ENCODE measurements around the gene SLC6A6. TPM values are rescaled to one million over a fixed set of nuclear protein-coding genes. Genes with fewer than 3 reads are reported as not detected.

Gene SLC6A6
- total and polyA plus RNA-seq, 10 of the 15 experiments (the other 5 are each of a cell fraction or from before 2014, with no cell fraction given) = 5.6 to 47.0 (median 20.2) TPM

DNA sequence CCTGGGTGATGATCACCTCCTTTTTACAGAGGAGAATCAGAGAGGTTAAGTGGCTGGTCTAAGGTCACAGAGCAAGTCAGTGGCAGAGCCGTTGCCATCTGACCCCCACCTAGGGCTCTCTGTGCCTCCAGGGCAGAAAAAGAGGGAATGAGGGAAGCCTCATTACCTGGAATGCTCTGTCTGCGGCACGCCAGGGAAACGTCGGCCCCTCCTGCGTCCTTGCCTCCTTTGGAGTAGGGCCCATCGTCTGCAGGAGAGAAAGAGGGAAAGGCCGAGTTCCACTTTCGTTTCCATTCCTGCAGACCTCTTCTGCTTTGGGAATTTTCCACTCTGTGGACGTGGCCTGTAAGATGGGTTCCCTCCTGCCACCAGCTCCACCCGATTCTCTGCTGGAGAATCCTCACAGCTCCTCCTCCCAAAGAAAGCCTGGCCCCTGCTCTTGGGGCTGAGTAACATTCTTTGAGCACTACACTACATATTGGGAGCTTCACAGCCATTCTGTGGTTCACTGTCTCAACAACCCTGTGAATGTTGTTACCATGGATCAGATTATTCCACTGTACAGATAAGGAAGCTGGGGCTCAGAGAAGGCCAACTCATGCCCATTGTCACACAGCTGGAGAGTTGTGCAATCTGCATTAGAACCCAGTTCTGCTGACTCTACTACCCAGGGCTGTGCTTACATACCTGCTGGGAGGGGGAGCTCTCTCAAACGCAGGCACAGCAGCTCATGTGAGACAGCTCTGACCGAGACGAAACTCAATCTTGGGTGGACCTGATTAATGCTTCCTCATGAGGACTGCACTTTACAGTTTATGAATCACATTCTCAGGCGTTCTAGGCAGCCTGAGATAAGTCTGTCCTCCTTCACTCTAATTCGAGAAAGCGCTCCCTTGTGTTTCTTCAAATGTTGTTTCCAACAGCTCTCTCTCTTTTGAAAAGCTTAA, 123.6 kb downstream of the SLC6A6 start:
- ChIA-PET CTCF (interaction anchor here (1.0 to 1.4 kb wide), 2 partner anchors 255 to 322 kb away, joined by 4 to 6 read pairs; no protein-coding TSS in a partner anchor), POLR2A (no interaction called here), RAD21 (ENCODE audit: unreplicated experiment) (no interaction called here), SMC1A (ENCODE audit: uncharacterized antibody, unreplicated experiment) (interaction anchor here (1.4 kb wide), 1 partner anchor 17 kb away, joined by 4 read pairs; no protein-coding TSS in a partner anchor)
- H4K20me1 ChIP-seq (ENCODE audit: control insufficient read depth, insufficient read depth) = no peaks in the 10 kb centered on the region
- DNase-seq (ENCODE audit: low read depth, low spot score) (no peak), ATAC-seq (peak; percentile 47; the same call in 2 of the 3 replicates), FAIRE-seq (no peak)
- H3K4me2 ChIP-seq (ENCODE audit: control insufficient read depth, insufficient read depth) = no peak overlapping the region
- TF ChIP-seq BCL11A (IDR thresholded peaks at IDR 0.05; ENCODE audit: low read depth, low read length) (no peak), FOXM1 (IDR thresholded peaks at IDR 0.05; ENCODE audit: low read depth, low read length) (no peak), MTA3 (IDR thresholded peaks at IDR 0.05; ENCODE audit: borderline replicate concordance, low read length) (no peak), NFIC (IDR thresholded peaks at IDR 0.05; ENCODE audit: low read depth, low read length) (no peak), NR2F1 (conservative IDR thresholded peaks at IDR 0.05) (no peak), SUPT20H (IDR thresholded peaks at IDR 0.05; ENCODE audit: borderline replicate concordance, control insufficient read depth, low read depth, low read length) (no peak), SMC3 (IDR thresholded peaks at IDR 0.05; ENCODE audit: borderline replicate concordance, low read length) (no peak), BACH1 (IDR thresholded peaks at IDR 0.05; ENCODE audit: borderline replicate concordance) (no peak), NFYB (IDR thresholded peaks at IDR 0.05; ENCODE audit: insufficient read depth, low read depth, low read length) (no peak), TCF12 (IDR thresholded peaks at IDR 0.05; ENCODE audit: low read depth, low read length) (no peak), NKRF (conservative IDR thresholded peaks at IDR 0.05) (no peak), JUNB (IDR thresholded peaks at IDR 0.05) (no peak), GATAD2B (conservative IDR thresholded peaks at IDR 0.05; ENCODE audit: low read depth) (no peak), ZBED1 (IDR thresholded peaks at IDR 0.05; ENCODE audit: borderline replicate concordance) (no peak), CBFB (IDR thresholded peaks at IDR 0.05; ENCODE audit: low read depth) (no peak)
- TF ChIP-seq, protein P1, sequence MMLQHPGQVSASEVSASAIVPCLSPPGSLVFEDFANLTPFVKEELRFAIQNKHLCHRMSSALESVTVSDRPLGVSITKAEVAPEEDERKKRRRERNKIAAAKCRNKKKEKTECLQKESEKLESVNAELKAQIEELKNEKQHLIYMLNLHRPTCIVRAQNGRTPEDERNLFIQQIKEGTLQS (IDR thresholded peaks at IDR 0.05; ENCODE audit: borderline replicate concordance, extremely low read depth, low read depth, low read length) = no peak
- no peak overlapping the region for H3K27ac ChIP-seq (ENCODE audit: control insufficient read depth, insufficient read depth)
- H3K79me2 ChIP-seq (ENCODE audit: control insufficient read depth, insufficient read depth, low read length) = no peaks in the 10 kb centered on the region
- intact Hi-C loops (cut with micrococcal nuclease; ENCODE audit: unreplicated experiment) = no loop called here
- BruUV-seq (replicated peaks) = no TSS peak
- no peak overlapping the region for H3K4me3 ChIP-seq
- no peak overlapping the region for H3K9ac ChIP-seq (ENCODE audit: control insufficient read depth, insufficient read depth, low read length)
- no peaks in the 10 kb centered on the region for H3K4me1 ChIP-seq (ENCODE audit: control insufficient read depth, insufficient read depth, low read length)
- no peaks in the 10 kb centered on the region for H3K9me3 ChIP-seq (replicated peaks; ENCODE audit: control insufficient read depth, insufficient read depth, low read length)
- in situ Hi-C loops (cut with MboI) = no loop called here
- 32% methylated on average over 17 of the region's 17 CpGs for WGBS (ENCODE audit: insufficient coverage, insufficient replicate concordance, low lambda C conversion rate, missing lambda C conversion rate)
- no peaks in the 10 kb centered on the region for H3K36me3 ChIP-seq (ENCODE audit: control insufficient read depth in 2 of 2, insufficient read depth in 2 of 2, low read length in 1 of 2)
- peaks cover 0 to 2% of the 10 kb centered on the region in 2 experiments; a peak in 3 of 4 replicates for H3K27me3 ChIP-seq (replicated peaks in 1 of 2; ENCODE audit: control insufficient read depth in 2 of 2, insufficient read depth in 2 of 2, low read length in 1 of 2)
- H2AFZ ChIP-seq (ENCODE audit: control insufficient read depth, low read depth, low read length) = no peak overlapping the region

All from GM12878 (cell line).